22Rv1 (cell line): Measurements from ENCODE around the gene DOCK3.

Experiments used
- H3K27ac ChIP-seq: fragments of 450-650 bp; 2 replicates; pipeline ENCODE4 v1.5.1; 2017
- ZFX ChIP-seq: fragments of 450-650 bp; IDR thresholded peaks from 2 replicates; pipeline ENCODE4 v1.6.1; 2017; ENCODE audit warnings: antibody characterized with exemption, borderline replicate concordance
- TF ChIP-seq, protein P1 (sequence below): fragments of 450-650 bp; IDR thresholded peaks from 2 replicates; pipeline ENCODE4 v1.5.1; 2017; ENCODE audit warnings: mild to moderate bottlenecking

The DOCK3 gene

DNA sequence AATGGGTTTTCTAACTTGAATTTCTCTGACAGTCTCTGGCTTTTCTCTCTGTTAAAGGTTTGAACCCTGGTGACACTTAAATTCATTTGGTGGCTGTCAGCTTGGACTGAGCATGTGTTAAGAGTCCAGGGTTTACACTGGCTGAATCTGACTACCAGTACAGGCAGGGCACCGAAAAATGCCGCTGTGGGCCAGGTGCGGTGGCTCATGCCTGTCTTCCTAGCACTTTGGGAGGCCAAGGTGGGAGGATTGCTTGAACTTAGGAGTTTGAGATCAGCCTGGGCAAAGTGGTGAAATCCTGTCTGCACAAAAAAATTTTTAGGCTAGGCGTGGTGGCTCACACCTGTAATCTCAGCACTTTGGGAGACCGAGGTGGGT lies 712.1 kb downstream of the DOCK3 start:
- peak overlapping the region; percentile 89 for H3K27ac ChIP-seq
- TF ChIP-seq, protein P1, sequence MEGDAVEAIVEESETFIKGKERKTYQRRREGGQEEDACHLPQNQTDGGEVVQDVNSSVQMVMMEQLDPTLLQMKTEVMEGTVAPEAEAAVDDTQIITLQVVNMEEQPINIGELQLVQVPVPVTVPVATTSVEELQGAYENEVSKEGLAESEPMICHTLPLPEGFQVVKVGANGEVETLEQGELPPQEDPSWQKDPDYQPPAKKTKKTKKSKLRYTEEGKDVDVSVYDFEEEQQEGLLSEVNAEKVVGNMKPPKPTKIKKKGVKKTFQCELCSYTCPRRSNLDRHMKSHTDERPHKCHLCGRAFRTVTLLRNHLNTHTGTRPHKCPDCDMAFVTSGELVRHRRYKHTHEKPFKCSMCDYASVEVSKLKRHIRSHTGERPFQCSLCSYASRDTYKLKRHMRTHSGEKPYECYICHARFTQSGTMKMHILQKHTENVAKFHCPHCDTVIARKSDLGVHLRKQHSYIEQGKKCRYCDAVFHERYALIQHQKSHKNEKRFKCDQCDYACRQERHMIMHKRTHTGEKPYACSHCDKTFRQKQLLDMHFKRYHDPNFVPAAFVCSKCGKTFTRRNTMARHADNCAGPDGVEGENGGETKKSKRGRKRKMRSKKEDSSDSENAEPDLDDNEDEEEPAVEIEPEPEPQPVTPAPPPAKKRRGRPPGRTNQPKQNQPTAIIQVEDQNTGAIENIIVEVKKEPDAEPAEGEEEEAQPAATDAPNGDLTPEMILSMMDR, result no peak
- no peak for TF ChIP-seq ZFX

- peak overlapping the region; percentile 89 for H3K27ac ChIP-seq
These were observed 712.6 kb downstream of the DOCK3 start for GRCh38 chr3:51387281-51387680.

DNA sequence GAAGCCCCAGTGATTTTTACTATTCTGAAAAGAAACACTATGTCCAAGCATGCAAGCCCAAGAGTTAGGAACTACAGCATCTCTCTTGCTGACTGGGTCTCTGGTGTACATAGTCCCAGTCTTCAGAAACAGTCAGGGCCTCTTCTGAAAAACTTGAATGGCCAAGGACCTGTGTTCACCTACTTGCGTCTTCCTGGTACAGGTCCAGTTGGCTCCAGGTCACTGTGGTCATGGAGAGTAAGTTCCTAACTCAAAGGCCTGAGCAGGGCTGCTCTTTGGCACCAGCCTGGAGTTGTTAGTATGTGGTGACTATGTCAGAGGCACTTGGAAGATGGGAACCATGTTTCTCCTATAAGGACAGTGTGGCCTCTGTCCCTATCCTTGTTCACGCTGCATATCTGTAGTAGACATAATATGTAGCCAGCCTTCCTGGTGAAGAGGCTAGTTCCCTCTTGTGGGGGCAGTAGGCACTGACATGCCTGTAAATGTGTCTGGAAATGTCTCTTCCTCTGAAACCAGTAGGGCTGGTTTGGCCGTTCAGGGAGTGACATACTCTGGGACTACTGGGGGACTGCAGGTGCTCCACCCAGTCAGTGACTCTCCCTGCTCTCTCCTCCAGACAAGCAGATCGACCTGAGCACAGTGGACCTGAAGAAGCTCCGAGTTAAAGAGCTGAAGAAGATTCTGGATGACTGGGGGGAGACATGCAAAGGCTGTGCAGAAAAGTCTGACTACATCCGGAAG lies 713.7 kb downstream of the DOCK3 start:
- TF ChIP-seq ZFX, result no peak
- TF ChIP-seq, protein P1, result no peak
- H3K27ac ChIP-seq, result peak overlapping the region; percentile 89

- TF ChIP-seq ZFX, result no peak
- TF ChIP-seq, protein P1, result peak; percentile 91
These were observed 714.9 kb downstream of the DOCK3 start for GRCh38 chr3:51389423-51390183.

DNA sequence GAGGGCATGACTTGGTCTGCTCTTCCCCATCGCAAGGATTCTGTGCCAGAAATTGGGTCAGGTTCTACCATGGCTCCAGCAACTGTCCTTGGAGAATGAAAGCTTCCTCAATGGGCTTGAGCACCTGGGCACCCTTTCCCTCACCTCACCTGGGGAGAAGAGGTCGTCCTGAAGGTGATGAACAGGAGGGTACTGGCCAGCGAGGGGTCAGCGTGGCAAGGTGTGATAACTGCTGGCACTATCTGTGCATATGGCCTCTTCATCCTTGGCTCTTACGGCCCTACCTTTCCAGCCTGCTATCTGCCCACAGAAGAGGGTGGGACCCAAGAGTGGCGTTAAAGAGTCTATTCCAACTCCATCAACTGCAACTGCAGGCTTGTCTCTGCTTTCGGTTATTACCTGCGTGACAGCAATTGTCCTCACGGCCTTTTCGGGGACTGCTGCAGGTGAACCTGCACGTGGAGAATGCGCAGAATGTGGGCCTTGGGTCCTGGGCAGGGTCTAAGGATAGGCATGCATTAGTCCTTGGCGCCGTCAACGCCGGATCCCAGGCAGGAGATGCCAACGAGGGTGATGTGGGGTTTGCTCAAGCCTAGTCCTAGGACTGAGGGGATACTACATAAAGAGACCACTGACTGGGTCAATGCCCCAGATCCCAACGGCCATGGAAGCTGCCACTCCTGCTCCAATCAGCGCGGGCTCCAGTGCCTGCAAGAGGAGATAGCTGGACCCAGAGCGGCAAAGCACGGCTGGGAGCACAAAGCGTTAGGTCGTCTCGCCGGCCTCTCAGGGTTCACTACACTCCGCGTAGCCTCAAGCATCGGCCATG lies 715.7 kb downstream of the DOCK3 start:
- TF ChIP-seq, protein P1, result no peak
- TF ChIP-seq ZFX, result no peak
- peak overlapping the region; percentile 89 for H3K27ac ChIP-seq

More at GRCh38 chr3:51389423-51390183, 714.9 kb downstream of the DOCK3 start:
- H3K27ac ChIP-seq, result peak overlapping the region; percentile 89

DNA sequence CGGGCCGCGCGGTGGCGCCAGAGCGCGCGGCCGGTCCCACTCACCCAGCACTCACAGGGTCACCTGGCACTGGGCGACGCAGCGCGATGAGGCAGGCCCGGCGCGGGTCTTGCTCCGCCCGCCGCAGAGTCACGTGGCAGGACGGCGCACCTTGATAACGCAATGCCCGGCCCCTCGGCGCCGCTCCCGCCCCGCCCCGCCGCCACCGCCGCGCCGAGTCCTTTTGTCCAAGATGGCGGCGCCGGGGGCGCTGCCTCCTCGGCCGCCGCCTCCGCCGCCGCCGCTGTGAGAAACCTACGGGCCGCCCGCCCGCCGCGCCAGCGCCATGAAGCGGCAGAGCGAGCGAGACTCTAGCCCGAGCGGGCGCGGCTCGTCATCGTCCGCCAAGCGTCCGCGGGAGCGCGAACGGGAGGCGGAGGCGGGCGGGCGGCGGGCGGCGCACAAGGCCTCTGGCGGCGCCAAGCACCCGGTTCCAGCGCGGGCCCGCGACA lies 716.4 kb downstream of the DOCK3 start, which contains the start of gene RBM15B:
TSS of gene RBM15B (plus strand) at position 211 of the 491 bp plus-strand sequence. CDS start at position 326, 115 bp downstream.
- peak within 1 kb of the TSS; percentile 89 for H3K27ac ChIP-seq
- TF ChIP-seq, protein P1, result peak; percentile 95
- no peak for TF ChIP-seq ZFX
